Middle frontal gyrus (tissue), 1 donor: Measurements from ENCODE around the gene PTH1R.

Source experiments
- DNase-seq: peaks from one replicate; pipeline ENCODE4 v3.0.0-alpha.2; 2015; ENCODE audit warnings: low spot score; ENCODE audit errors: extremely low spot score

PTH1R gene

DNA sequence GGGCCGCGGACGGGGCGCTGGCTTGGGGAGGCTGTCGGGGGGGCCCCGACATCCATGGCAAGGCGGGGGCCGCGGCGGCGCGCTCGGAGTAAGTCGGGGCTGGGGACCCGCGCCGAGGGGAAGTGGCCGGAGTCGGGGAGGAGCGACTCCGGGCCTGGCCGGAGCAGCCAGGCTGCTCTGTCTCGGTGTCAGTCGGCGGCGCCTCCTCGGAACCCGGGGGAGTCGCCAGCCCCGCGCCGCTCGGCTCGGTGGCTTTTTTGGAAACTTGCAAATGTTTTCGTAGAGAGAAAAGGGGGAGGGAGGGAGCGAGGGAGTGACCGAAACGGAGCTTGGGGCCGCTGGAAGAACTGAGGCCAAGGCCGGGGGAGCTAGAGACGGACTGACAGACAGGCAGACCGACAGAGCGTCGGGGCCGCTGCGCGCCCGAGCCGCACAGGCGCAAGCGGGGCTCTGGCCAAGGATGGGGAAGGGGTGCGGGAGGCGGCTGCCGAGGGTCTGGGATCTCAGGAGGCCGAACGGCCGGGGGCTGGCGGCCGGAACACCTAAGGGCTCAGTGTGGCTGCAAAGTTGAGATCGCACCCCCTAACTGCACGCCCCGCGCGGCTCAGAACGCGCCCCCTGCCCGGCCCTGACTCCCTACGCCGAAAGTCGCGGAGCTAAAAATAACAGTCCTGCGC, 5.0 kb downstream of the PTH1R start:
- DNase-seq: no peak

- DNase-seq: no peak
These were observed 5.7 kb downstream of the PTH1R start for GRCh38 chr3:46883054-46883829.

- DNase-seq: no peak
These were observed 6.3 kb downstream of the PTH1R start for GRCh38 chr3:46883830-46884185.

- no peak for DNase-seq
These were observed 6.9 kb downstream of the PTH1R start for GRCh38 chr3:46884427-46884826.

- DNase-seq: no peak
These were observed 7.4 kb downstream of the PTH1R start for GRCh38 chr3:46884929-46885328.

DNA sequence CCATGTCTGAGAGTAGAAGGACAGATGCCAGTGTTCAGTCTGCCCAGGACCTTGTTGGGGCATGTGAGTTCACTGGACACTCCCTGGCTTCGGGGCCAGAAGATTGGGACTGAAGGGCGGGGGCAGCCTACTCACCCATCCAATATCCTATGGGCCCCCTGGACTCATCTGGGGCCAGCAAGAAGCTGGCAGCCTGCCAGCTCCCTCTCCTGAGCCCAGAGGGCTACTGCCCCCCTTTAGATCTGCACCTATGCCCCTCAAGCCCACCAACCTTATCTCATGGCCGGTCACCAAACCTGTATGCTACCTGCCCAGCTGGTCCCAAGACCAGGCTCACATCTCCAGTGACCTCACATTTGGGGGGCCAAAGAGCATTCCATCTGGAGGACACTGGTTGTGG, 8.1 kb downstream of the PTH1R start:
- no peak for DNase-seq

DNA sequence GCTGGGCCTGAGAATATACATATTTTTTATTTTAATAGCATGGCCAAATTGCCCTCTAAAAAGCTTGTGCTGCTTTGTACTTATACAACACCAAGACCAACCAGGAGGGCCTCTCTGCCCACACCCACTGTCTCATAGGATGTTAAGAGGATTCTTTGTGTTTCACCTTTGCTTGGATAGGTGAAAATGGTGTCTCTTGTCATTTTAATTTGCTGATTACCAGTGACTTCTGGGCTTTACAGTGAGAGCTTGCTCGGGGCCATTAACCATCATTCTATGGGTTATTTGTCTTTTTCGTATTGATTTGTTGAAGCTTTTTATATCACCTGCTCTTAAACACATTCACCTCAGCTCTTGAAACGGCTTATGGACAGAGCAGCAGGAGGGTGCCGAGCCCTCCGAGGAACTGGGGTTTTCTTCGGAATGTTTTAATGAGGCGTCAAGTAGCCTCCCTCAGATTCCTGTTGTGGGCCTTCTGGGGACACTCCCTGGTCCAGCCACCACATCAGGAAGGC, 10.5 kb downstream of the PTH1R start:
- DNase-seq: no peak

- no peak for DNase-seq
These were observed 11.2 kb downstream of the PTH1R start for GRCh38 chr3:46888705-46889104.

GRCh38 chr3:46889381-46890110, 12.0 kb downstream of the PTH1R start:
- DNase-seq: no peak

- no peak for DNase-seq
These were observed 12.6 kb downstream of the PTH1R start for GRCh38 chr3:46890132-46890531.

DNA sequence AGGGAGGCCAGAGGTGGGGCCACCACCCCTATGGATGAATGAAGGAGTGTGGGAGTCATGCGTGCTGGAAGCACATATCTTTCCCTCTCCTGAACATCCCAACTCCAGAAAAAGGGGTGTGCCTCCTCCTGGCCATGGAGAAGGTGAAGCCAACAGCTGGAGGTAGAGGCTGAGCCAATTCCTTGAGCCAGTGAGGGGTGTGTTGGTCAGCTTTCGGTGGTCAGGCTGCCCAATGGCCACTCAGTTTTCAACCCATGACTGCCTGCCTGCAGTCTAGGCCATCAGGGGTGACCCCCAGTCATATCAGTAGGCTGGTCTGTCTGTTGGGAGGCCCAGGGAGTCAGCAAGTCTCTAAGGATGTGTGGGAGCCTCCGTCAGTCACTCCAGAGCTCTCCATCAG, 13.6 kb downstream of the PTH1R start:
- no peak for DNase-seq

DNA sequence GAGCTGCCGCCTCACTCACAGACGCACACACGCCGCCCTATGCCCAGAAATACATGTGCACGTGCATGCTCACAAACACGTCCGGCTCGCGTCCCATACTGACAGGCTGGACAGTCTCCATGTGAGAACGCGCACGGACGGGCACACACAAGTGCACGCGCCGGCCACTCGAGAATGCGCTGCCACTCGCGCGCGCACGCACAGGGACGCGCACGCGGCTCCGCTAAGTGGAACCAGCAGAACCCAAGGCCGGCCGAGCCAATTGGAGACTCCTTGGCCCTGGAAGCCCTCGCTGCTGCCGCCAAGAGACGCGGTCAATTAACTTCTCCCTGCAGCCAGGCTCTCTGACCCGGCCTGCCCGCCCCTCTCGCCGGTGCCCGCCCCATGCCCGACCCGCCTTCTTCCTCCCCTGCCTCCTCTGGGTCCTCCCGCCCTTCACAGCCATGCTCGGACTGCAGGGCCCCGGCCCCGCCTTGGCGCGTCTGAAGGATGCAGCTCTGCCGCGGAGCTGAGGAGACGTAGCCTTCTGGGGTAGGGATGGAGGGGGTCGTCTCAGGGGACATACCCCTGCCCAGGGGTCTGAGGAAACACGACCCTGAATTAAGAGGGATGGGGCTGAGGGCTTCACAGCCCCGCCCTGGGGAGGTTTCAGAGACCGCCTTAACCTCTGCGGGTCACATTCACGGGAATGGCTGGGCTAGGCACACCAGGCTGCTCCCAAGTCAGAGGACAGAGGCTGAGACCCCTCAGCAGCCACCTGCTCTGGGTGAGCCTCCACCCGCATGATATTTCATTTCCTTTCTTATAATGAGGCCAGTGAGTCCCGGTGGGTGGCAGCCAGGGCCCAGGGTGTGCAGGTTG, 15.0 kb downstream of the PTH1R start:
- peak; percentile 53 for DNase-seq

- DNase-seq: no peak
These were observed 15.7 kb downstream of the PTH1R start for GRCh38 chr3:46893146-46893748.

DNA sequence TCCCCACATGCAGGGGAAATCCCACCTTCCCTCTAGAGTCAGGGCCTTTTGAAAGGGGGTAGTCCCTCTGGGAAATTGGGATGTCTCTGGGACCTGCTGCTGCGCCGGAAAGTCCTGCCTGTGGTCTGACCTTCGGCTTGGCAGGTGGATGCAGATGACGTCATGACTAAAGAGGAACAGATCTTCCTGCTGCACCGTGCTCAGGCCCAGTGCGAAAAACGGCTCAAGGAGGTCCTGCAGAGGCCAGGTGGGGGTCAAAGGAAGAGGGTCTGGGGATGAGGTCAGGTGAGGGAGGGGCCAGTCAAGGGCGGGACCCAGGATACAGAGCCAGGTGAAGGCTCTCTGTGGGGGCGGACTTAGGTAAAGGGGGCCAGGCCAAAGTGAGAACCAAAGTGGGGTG, 16.2 kb downstream of the PTH1R start:
- no peak for DNase-seq

GRCh38 chr3:46894256-46894655, 16.7 kb downstream of the PTH1R start:
- DNase-seq: no peak

- DNase-seq: no peak
These were observed 17.7 kb downstream of the PTH1R start for GRCh38 chr3:46895204-46895660.

DNA sequence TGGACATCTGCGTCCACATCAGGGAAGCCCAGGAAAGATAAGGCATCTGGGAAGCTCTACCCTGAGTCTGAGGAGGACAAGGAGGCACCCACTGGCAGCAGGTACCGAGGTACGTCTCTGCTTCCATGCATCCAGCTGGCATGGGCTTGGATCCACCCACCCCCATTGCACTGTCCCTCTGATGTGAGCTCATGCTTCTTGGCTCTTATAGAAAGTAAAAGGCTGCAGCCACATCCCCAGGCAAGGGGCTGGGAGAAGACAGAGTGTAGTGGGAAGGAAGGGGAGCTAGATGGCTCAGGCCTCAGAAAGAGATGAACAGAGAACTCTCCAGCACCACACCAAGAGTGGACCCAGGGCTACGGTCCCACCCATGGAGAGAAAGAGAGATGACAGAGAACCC, 18.2 kb downstream of the PTH1R start:
- no peak for DNase-seq

- DNase-seq: no peak
These were observed 18.9 kb downstream of the PTH1R start for GRCh38 chr3:46896386-46896785.

DNA sequence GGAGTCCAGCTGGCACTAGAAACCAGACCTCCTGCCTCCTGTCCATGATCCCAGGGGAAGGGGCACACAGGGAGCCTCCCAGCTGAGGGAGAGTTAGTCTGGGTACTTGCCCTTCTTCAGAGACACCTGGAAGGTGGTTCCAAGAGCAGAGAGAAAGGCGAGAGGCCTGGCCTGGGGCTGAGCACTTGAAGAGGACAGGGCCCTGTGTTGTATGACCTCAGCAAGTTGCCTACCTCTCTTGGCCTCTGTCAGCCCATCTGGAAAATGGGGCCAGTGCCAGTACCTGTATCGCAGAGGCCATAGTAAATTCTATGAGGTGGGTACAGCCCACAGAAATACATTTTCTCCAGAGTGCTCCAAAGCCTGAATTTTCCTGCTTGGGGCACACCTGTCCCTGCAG, 19.5 kb downstream of the PTH1R start:
- no peak for DNase-seq

- DNase-seq: no peak
These were observed 20.4 kb downstream of the PTH1R start for GRCh38 chr3:46897829-46898320.
